PC-3 (cell line): ENCODE results near the gene CFAP221.

Experiments
- CTCF ChIP-seq: fragments of 300-600 bp; sonication (generic); conservative IDR thresholded peaks from 2 replicates; pipeline ENCODE4 v1.5.1; 2017; ENCODE audit warnings: antibody characterized with exemption, low read depth, mild to moderate bottlenecking, low read length
- EZH2 ChIP-seq: fragments of 300-600 bp; sonication (generic); IDR thresholded peaks from one replicate; pipeline ENCODE4 v1.6.1; 2017; ENCODE audit warnings: antibody characterized with exemption, mild to moderate bottlenecking, low read length; ENCODE audit not compliant: unreplicated experiment
- EZH2phosphoT487 ChIP-seq: fragments of 300-600 bp; sonication (generic); IDR thresholded peaks from 2 replicates; pipeline ENCODE4 v1.6.1; 2018; ENCODE audit warnings: mild to moderate bottlenecking, antibody characterized with exemption, low read length, borderline replicate concordance

GRCh38 chr2:119674711-119675500, 130.7 kb downstream of the CFAP221 start:
- TF ChIP-seq EZH2: no peak
- TF ChIP-seq CTCF: no peak
- TF ChIP-seq EZH2phosphoT487: no peak
